ENCODE measurements around the gene RAB12.

DNA sequence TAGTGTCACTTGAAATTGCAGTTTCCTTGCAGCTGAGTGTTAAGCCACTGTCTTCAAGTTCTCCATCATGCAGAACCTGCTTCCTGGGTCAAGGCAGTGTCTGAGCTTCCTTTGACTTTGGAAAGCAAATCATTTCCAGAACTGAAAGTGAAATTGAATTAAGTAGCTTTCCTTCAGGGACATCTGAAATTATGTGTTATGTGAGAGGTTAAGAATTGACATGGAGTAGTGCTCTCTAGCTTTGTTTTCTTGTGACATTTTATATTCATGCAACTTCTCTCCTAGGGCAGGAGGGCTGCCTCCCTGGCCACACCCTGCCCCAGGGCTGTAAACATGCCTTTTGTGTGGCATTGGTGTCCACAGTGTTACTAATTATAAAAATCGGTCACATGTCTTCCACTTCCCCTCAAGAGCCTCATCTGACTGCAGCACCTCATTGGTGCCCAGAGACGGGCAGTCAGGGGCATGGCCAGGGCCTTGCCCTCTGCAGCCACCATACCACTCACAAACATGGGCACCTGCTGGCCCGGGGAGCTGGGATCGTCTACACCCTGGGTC is 14.4 kb downstream of the RAB12 start:
- no peak for TF ChIP-seq SP1 (IDR thresholded peaks at IDR 0.05; ENCODE audit: low read depth, low read length)
- TF ChIP-seq CTCF (IDR thresholded peaks at IDR 0.05; ENCODE audit: control extremely low read depth in 1 of 3, insufficient read depth in 1 of 3, low read depth in 1 of 3, low read length in 3 of 3): no peak
- no peak for TF ChIP-seq CREB1 (IDR thresholded peaks at IDR 0.05)
